HG03571 (cell line): ENCODE data around the gene ANKRD60.
A peak's percentile ranks its signal among the peaks of the same experiment; 100 is the strongest.

Experiments used
- ATAC-seq: cut with Tn5 transposase; IDR thresholded peaks from one replicate; pipeline ENCODE4 v1.9.1; 2021; ENCODE audit not compliant: unreplicated experiment

The ANKRD60 gene

DNA sequence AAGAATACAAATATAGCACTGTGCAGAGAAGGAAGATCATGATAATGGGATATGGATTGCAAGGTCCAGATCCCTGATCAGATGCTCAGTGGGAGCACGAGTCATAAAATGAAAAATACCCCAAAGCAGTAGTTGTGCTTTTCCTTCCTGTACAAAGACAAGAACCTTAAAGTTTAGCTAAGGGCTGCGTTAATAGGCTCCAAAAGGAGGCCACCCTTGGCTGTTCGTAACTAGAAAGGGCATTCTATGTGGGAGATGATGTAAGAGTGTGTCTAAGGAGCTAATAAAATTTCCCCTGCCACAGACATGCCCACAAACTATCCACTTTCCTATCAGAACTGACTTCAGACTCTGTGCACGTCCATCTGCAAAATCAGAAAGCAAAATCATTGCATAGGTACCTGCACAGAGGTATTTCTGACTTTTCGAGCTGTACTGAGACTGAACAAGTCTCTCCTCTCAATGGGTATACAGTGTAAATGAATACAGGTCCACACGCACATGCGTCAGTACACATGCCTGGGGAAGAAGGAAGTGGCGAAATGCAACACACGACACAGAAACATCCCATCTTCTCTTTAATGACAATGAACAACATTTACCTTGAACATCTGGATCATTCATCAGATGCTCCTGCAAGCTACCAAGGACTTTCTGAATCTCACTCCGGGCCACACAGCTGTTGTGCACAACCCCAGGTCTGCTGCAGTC is 16.9 kb upstream of the ANKRD60 start:
- no peak for ATAC-seq

DNA sequence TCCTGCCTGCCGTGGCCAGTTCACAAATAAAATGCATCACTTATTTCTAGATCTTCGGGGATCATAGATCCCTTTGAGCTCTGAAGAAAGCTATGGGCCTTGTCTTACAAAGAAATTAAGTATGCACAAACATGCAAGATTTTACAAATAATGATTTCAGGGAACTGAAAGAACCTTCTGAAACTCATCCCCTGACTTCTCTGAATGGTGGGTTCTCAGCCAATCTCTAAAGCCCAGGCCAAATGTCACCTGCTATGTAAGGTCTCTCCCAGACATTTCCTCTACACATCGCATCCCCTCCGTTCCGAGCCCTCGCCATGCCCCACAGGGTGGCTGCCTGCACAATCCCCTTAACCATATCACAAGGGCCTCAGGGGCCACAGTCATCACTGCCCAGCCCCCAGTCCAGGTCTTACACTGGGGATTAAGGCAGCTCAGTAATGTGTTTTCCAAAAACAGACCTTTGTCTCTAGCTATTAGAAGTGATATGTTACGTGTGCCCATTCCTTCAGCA is 16.1 kb upstream of the ANKRD60 start:
- no peak for ATAC-seq

DNA sequence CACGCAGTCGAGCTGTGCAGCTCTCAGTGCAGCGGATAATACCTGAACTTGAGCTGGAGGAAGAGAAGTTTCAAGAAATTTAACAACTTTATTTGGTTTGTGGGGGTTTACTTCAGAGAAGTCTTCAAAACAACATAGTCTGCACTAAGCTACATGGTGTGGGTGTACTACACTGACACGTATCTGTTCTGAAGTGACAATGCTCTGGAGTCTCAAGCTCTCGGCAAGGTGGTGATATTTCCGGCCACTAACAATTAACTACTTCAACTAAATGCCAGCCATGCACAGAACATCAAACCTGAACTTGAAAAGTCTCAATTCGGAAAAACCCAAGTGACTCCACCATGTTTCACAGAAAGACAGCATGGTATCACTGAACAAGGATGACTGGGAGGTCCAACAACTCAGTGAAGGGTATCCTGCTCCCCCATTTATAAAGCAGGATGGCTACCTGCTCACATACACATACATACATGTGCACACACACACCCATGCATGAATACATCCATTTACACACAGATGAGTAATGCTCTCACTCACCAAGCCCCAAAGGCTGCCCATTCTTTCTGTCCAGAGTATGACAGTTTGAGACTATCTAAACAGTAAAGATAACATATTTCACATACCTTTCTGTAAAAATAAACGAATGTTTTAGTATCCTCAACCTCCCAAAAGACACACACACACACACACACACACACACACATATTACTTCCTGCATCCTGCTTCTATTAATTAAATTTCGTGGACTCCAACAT is 15.4 kb upstream of the ANKRD60 start:
- ATAC-seq = no peak

GRCh38 chr20:58242824-58243223 is 14.4 kb upstream of the ANKRD60 start:
- ATAC-seq = no peak

DNA sequence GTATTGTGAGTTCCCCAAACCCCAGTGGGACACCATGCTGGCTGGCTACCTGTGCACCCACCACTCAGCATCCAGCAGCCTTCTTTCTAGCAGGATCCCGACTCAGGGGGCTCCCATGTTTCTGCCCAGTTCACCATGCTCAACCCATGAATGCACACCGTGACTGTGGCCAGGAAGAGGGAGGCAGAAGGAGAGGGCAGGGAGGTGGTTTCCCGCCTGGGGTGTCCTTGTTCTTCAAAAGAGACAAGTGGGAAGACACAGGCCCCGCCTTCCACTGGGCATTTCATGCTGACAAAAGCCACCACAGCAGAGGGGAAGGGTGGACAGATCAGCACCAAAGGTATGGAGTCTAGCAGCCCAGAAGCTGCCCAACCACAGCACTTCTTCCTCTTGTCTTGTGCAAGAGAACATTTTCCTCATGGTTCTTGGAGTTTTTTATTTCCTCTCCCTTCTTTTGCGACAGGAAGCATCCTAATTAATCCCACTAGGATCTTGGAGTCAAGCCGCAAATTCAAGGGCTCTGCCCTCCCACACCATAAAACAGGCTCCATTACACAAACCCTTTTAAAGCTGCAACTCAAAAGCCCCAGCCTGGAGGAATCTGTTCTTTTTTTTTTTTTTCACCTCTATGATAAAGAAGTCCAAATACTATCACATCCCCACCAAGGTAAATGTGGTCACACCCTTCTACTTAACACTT is 13.5 kb upstream of the ANKRD60 start:
- ATAC-seq = no peak

DNA sequence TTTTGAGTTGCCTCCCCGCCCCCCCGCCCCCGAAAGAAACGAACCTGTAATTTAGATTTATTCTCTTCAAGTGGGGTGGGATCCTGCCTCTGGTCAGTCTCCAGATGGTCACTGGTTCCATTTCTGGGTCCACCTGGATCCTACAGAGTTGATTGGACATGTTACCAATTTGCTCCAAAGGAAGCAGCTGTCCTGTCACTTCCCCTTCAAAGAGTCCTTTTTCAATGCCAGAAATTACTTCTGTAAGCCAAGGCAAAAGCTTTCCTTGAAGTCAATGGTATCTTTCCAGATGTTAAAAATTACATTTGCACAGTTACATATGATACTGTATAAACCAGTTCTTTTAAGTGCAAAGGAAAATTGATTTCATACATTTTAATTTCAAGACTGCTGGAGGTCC is 12.0 kb upstream of the ANKRD60 start:
- ATAC-seq = no peak

- no peak for ATAC-seq
These were observed 10.8 kb upstream of the ANKRD60 start for GRCh38 chr20:58239216-58239615.

DNA sequence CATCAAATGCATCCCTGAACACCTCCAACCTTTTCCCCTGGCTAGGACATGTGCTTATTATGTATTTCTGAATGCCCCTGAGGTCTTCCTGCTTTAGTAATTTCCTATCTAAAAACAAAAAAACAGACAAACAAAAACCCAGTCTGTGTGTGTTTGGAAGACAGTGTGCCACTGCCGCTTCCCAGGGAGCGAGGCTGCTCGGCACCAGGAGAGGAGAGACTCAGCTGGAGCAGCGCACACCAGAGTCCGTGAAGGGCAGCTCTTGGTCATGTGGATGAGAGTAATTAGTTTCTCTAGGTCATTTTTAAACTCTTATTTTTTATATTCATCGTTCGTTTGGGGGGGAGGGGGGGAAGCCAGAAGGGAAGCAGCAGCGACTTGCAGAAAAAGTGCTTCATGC is 10.0 kb upstream of the ANKRD60 start:
- no peak for ATAC-seq

DNA sequence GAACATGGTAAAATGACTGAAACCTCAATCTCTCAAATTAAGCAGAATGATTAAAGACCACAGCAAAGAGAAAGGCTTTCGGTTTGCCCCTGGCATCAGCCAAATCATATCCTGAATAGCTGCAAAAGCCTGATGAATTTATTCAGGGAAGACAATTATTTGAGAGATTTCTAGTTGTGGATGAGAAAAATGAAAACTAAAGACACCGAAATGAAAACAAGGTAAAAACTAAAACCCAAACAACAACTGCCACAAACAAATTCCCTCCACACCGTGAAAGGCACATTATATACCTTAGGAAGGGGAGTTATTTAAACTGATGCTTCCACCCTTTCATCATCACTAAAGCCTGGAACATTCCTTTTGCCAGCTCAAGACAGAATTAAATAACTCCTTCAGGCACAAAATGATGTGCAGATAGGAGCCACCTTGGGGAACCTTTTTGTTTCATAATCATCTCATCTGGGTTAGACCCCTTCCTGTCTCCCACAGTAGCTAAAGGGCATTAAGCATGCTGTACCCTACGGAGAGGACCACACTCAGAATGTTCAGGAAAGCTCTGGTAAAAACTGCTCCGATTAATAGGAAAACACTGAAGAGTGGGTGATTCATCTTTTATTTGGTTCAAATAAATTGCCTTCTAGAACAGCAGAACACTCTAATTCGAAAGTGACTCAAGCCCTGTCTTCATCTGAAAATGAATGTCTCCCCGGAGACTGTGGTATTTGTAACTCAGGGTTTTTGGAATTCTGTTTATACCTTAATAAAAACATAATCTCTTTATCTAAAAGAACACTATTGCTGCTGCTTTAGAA is 9.1 kb upstream of the ANKRD60 start:
- ATAC-seq = no peak

GRCh38 chr20:58236612-58237317 is 8.3 kb upstream of the ANKRD60 start:
- ATAC-seq = peak; percentile 81

DNA sequence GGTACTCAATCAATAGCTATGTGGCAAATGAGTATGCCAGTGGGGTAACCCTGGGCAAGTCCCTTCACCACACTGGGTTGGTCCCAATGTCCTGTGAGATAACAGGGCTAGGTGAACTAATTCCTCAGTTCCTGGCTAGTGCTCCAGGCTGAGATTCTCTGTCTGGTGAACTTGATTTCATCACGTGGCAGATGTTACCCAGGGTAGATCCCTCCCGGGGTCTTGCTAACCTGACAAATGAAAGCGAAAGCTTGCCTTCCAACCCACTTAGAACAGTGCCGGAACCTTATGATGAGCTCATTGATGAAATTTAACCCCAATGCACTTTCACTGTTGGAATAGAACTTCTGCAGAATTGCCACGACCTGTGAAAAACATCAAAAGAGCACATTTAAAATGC is 6.6 kb upstream of the ANKRD60 start:
- ATAC-seq = no peak

- no peak for ATAC-seq
These were observed 5.6 kb upstream of the ANKRD60 start for GRCh38 chr20:58233881-58234528.

DNA sequence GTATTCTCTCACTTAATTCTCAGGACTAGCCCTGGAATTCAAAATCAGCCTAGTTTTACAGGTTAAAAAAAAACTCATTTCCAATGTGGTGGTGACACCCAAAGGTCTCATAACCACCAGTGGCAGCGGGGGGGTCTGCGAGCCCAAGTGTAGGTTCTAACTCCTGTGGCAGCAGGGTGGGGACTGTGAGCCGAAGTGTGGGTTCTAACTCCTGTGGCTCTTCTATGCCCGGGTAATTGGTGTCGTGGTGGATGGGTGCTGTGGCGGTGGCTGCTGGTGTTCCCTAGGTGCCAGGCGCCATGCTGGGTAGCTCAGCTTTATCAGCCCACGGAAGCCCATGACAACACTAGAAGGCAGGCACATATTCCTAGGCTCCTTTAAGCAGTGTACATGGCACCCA is 4.9 kb upstream of the ANKRD60 start:
- no peak for ATAC-seq

GRCh38 chr20:58231683-58232082 is 3.2 kb upstream of the ANKRD60 start:
- ATAC-seq = no peak

DNA sequence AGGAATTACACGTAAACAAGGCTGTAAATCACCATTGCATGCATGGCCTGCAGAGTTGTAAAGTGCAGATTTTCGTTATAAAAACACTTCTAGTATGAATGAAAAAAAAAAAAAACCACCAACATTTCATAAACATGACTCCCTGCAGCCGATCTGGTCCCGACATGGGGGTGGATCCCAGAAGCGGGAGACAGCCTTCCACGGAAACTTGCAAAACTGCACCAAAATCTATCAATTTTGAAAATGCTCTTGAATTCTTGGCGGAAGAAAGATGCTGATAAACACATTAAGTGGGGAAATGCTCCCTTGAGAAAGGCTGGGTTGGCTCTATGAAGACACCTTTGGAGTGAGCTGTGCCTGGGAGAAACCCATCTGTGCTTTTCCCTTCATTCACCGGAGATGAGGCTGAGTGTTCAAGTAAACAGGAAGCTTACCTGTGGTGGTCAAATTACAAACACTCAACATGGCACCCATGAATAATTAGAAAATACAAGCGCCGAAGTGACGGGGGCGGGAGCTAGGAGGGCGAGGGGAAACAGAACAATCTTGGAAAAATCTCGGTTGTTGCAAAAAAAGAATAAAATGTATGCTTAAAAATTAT is 845 bp upstream of the ANKRD60 start:
- no peak for ATAC-seq

- no peak for ATAC-seq
These were observed 360 bp downstream of the ANKRD60 start for GRCh38 chr20:58228103-58228483.

- no peak for ATAC-seq
These were observed 906 bp downstream of the ANKRD60 start for GRCh38 chr20:58227391-58228102.

DNA sequence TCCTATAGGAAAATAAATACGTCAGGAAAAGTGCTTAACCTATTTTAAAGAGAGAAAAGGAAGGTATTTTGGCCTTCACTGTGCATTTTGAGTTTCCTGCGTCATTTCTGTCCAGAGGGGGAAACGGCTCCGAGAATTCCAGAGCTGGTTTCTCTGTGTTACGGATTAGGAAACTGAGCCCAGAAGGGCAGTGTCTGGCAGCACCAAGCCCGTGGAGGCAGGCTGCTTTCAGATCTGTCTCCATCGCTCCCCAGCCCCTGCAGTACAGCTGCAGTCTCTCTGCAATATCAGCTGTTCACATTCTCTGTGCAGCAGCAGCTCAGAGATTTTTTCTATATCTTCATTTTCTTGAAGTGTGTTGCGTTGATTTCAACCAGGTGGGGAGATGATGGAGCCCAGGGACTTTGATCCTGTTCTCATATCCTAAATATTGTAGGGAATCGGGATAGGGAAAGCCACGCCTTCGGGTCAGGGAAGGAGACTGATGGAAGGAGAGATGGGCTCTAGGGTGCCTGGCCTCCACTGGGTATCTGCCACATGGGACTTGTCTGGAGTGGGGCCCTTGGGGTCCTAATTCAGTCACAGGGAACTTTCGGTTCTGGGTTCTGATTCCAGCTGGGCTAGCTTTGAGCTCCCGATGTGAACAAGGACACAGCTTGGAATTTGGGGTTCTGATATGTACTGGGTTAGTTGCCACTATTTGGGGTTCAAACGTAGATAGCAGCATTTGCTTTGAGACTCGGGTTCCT is 2.8 kb downstream of the ANKRD60 start:
- no peak for ATAC-seq
